Stomach (tissue), 9 donors: ENCODE measurements around the gene FAM120B. TPM values are rescaled to one million over a fixed set of nuclear protein-coding genes. Genes with fewer than 3 reads are reported as not detected.

Source experiments
- DNase-seq, 2 donors: peaks; one replicate each; pipeline versions ENCODE4 v3.0.0 to v3.0.0-alpha.2; 2013 to 2019
- H3K27ac ChIP-seq, 5 donors: fragments of 200-600 bp in 4 of 5; sonication (generic) in 4 of 5; one replicate each; pipeline ENCODE4 v1.5.1; 2013 to 2019; ENCODE audit warnings: mild to moderate bottlenecking in 1 of 5, moderate library complexity in 1 of 5
- H3K27me3 ChIP-seq, 3 donors: fragments of 200-600 bp; sonication (generic); one replicate each; pipeline ENCODE4 v1.5.1; 2017 to 2019; ENCODE audit warnings: mixed run types in 1 of 3
- H3K36me3 ChIP-seq, 4 donors: fragments of 200-600 bp; sonication (generic); 1 replicate in 3 of 4; 2 replicates in 1 of 4; pipeline ENCODE4 v1.5.1; 2016 to 2019
- H3K4me1 ChIP-seq, 4 donors: fragments of 200-600 bp; sonication (generic); one replicate each; pipeline ENCODE4 v1.5.1; 2016 to 2019
- H3K4me3 ChIP-seq, 4 donors: fragments of 200-600 bp; sonication (generic) in 3 of 4; one replicate each; pipeline ENCODE4 v1.5.1; 2016 to 2019; ENCODE audit warnings: mild to moderate bottlenecking in 1 of 4
- H3K9me3 ChIP-seq, 4 donors: fragments of 200-600 bp; sonication (generic); one replicate each; pipeline ENCODE4 v1.5.1; 2016 to 2019
- EP300 ChIP-seq: sonication (generic); formaldehyde crosslinking; IDR thresholded peaks from one replicate; pipeline ENCODE4 v1.6.1; 2017; ENCODE audit warnings: antibody characterized with exemption
- POLR2A ChIP-seq, 4 donors: fragments of 450-650 bp; IDR thresholded peaks; one replicate each; pipeline ENCODE4 v1.6.1; 2016; ENCODE audit warnings: antibody characterized with exemption in 4 of 4, control low read depth in 2 of 4, mild to moderate bottlenecking in 1 of 4, moderate library complexity in 1 of 4
- POLR2AphosphoS5 ChIP-seq, 3 donors: sonication (generic); formaldehyde crosslinking; IDR thresholded peaks; one replicate each; pipeline ENCODE4 v1.6.1; 2016; ENCODE audit warnings: antibody characterized with exemption in 3 of 3
- WGBS, 5 donors: extraction: QIAGEN DNeasy Blood & Tissue Kit in 3 of 5; methylation state at CpG; one replicate each; pipeline versions ENCODE4 v1.1.5 to v1.1.7; 2013 to 2018; 5-methylcytosine and 5-hydroxymethylcytosine counted together
- intact Hi-C: fragments of 100-400 bp; cut with DNase I; formaldehyde crosslinking; loops from one replicate; pipeline ENCODE4 v1.15.1; 2023; ENCODE audit warnings: low total_unique reads
- polyA plus RNA-seq, 3 donors: library from polyadenylated mRNA; stranded (reverse); fragments of 200-250 nt; gene quantifications; one replicate each; pipeline ENCODE4 v1.2.3, GENCODE V29; 2013
- total RNA-seq, 5 donors: library from RNA; depleted of rRNA; stranded (reverse); fragments of >200 nt; gene quantifications; one replicate each; pipeline versions ENCODE4 v1.1.0 to v1.2.3, GENCODE V29; 2014 to 2016
- TF ChIP-seq, protein P1 (sequence below), 7 experiments: fragments of 450-650 bp in 4 of 7; fragments of 200-600 bp in 3 of 7; sonication (generic) in 3 of 7; IDR thresholded peaks; one replicate each; pipeline ENCODE4 v1.5.1; 2016 to 2019; ENCODE audit warnings: antibody characterized with exemption in 7 of 7, control low read depth in 2 of 7, mild to moderate bottlenecking in 1 of 7
- donor health status: healthy with polysubstance abuse.
- donor health status: Bipolar disorder and iron deficiency.
- donor health status: healthy.

The FAM120B gene
- total and polyA plus RNA-seq, 8 donors: 6.4 to 66.5 (median 27.3) TPM

DNA sequence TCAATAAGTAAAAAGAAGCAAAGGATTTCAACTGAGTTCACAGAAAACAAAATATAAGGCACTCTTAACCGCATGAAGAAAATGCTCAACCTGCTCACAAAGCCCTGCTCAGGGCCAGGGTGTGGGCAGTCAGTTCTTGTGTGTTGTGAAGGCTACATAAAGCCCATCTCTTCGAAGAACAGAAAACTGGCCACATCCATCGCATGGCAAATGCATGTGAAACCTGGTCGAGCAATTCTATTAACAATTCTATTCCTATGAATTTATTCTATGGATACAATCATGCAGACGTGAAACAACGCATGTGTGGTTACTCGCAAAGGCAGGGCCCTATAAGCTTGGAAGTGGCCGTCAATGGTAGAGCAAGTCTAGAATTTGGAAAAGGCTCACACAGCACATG lies 136.0 kb downstream of the FAM120B start:
- H3K9me3 ChIP-seq: no peaks in the 10 kb centered on the region
- intact Hi-C loops: no loop called here
- H3K4me3 ChIP-seq: no peak overlapping the region
- peaks cover 9 to 15% (median 11%) of the 10 kb centered on the region in 4 donors for H3K4me1 ChIP-seq
- H3K36me3 ChIP-seq: no peaks in the 10 kb centered on the region
- no peak overlapping the region for H3K27ac ChIP-seq
- DNase-seq: no peak
- H3K27me3 ChIP-seq: peaks cover 0 to 5% (median 0%) of the 10 kb centered on the region in 3 donors
- TF ChIP-seq, protein P1, sequence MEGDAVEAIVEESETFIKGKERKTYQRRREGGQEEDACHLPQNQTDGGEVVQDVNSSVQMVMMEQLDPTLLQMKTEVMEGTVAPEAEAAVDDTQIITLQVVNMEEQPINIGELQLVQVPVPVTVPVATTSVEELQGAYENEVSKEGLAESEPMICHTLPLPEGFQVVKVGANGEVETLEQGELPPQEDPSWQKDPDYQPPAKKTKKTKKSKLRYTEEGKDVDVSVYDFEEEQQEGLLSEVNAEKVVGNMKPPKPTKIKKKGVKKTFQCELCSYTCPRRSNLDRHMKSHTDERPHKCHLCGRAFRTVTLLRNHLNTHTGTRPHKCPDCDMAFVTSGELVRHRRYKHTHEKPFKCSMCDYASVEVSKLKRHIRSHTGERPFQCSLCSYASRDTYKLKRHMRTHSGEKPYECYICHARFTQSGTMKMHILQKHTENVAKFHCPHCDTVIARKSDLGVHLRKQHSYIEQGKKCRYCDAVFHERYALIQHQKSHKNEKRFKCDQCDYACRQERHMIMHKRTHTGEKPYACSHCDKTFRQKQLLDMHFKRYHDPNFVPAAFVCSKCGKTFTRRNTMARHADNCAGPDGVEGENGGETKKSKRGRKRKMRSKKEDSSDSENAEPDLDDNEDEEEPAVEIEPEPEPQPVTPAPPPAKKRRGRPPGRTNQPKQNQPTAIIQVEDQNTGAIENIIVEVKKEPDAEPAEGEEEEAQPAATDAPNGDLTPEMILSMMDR (IDR thresholded peaks at IDR 0.05): no peak
- TF ChIP-seq POLR2AphosphoS5 (IDR thresholded peaks at IDR 0.05) (no peak), POLR2A (IDR thresholded peaks at IDR 0.05) (no peak), EP300 (no peak)
- WGBS, 5 donors: 93 to 97% (median 94%) methylated on average over 8 of the region's 8 CpGs

GRCh38 chr6:170443151-170443662 lies 136.6 kb downstream of the FAM120B start:
- H3K4me3 ChIP-seq: no peak overlapping the region
- H3K36me3 ChIP-seq: no peaks in the 10 kb centered on the region
- H3K9me3 ChIP-seq: no peaks in the 10 kb centered on the region
- DNase-seq: peak in 1 of 2 donors; percentile 18
- H3K27me3 ChIP-seq: peaks cover 0 to 5% (median 0%) of the 10 kb centered on the region in 3 donors
- no peak overlapping the region for H3K27ac ChIP-seq
- no peak for TF ChIP-seq EP300
- TF ChIP-seq POLR2A (IDR thresholded peaks at IDR 0.05): no peak
- TF ChIP-seq POLR2AphosphoS5 (IDR thresholded peaks at IDR 0.05): no peak
- TF ChIP-seq, protein P1 (IDR thresholded peaks at IDR 0.05): no peak
- intact Hi-C loops: no loop called here
- H3K4me1 ChIP-seq: peaks cover 3 to 9% (median 6%) of the 10 kb centered on the region in 4 donors
- 73 to 89% (median 84%) methylated on average over 6 to 8 of the region's 8 CpGs for WGBS, 5 donors

DNA sequence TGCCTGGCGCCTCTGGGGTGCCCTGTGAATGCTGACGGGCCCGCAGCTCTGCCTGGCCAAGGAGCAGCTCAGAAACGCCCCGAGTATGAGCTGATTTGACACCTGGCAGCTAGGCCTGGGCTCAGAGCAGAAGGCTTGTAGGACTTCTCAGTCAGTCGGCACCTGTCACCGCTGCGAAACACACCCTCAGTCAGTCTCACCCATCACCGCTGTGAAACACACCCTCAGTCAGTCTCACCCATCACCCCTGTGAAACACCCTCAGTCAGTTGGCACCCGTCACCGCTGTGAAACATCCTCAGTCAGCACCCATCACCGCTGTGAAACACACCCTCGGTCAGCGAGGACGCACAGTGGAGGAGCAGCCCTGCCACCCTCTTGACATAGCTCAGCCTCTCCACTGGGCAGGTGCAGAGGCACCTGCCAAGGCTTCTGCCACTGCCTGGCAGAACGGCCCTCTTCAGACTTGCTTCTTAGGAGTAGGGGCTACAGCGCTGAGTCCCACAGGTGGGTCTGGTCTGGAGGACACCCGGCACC lies 137.6 kb downstream of the FAM120B start:
- DNase-seq: no peak
- Histone ChIP-seq H3K27me3 (peaks cover 0 to 5% (median 0%) of the 10 kb centered on the region in 3 donors), H3K36me3 (no peaks in the 10 kb centered on the region), H3K9me3 (no peaks in the 10 kb centered on the region), H3K27ac (no peak overlapping the region), H3K4me1 (no peaks in the 10 kb centered on the region), H3K4me3 (no peak overlapping the region)
- TF ChIP-seq POLR2AphosphoS5 (IDR thresholded peaks at IDR 0.05): no peak
- TF ChIP-seq, protein P1 (IDR thresholded peaks at IDR 0.05): no peak
- TF ChIP-seq POLR2A (IDR thresholded peaks at IDR 0.05): no peak
- TF ChIP-seq EP300: no peak
- intact Hi-C loops: no loop called here
- 81 to 90% (median 87%) methylated on average over 17 to 18 of the region's 18 CpGs for WGBS, 5 donors

DNA sequence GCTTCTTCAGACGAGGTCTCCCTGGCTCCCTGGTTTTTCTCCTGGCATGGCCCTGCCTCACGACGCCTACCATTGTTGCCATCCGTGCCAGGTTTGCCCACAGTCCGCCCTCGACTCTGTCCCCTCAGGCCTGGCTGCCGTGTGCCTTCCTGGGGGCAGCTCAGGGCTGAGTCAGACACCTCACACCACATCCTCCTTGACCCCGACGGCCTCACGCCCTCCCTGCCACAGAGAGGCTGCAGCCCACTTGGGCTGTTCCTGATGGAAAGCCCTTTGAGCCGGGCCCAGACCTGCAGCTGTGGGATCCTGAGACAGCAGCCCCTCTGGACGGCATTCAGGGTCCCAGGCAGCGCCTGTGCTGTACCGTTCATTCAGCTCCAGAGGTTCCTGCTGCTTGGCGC lies 138.3 kb downstream of the FAM120B start:
- H3K27ac ChIP-seq: no peak overlapping the region
- no peak for DNase-seq
- H3K36me3 ChIP-seq: no peaks in the 10 kb centered on the region
- intact Hi-C loops: no loop called here
- no peak for TF ChIP-seq EP300
- no peak for TF ChIP-seq POLR2A (IDR thresholded peaks at IDR 0.05)
- no peak for TF ChIP-seq POLR2AphosphoS5 (IDR thresholded peaks at IDR 0.05)
- TF ChIP-seq, protein P1 (IDR thresholded peaks at IDR 0.05): no peak
- no peaks in the 10 kb centered on the region for H3K4me1 ChIP-seq
- no peaks in the 10 kb centered on the region for H3K9me3 ChIP-seq
- peaks cover 0 to 5% (median 0%) of the 10 kb centered on the region in 3 donors for H3K27me3 ChIP-seq
- 73 to 81% (median 78%) methylated on average over 10 to 15 of the region's 15 CpGs for WGBS, 5 donors
- no peak overlapping the region for H3K4me3 ChIP-seq
